Muscle of arm (tissue), 14 donors: ENCODE results near the gene RPH3AL. TPM values are rescaled to one million over a fixed set of nuclear protein-coding genes. Genes with fewer than 3 reads are reported as not detected.
A peak's percentile ranks its signal among the peaks of the same experiment; 100 is the strongest.

Source experiments
- DNase-seq: peaks from one replicate; pipeline ENCODE4 v3.0.0-alpha.2; 2013
- long read RNA-seq, 11 donors: transcript quantifications; one replicate each; lab custom pipeline, GENCODE V29; 2026
- polyA plus RNA-seq, 12 donors: library from polyadenylated mRNA; unstranded; fragments of 120-200 nt; gene quantifications; one replicate each; pipeline ENCODE4 v1.2.1, GENCODE V29; 2013; ENCODE audit not compliant: insufficient read length in 12 of 12

RPH3AL gene
- 10 to 100 TPM in 1 of 12 donors, 1 to 10 TPM in 10, not detected in 1; 2.5 to 16.6 (median 4.4) TPM for polyA plus RNA-seq
- long read RNA-seq, donor 1, result 0 reads
- long read RNA-seq, donor 2, result 0 reads
- long read RNA-seq, donor 3, result 0 reads
- long read RNA-seq, donor 4, result 0 reads
- long read RNA-seq, donor 5, result 0 reads
- long read RNA-seq, donor 6, result 0 reads
- long read RNA-seq, donor 7, partial matches to known transcripts, result 0 of 1 reads
- long read RNA-seq, donor 7, other reads (novel, unspliced or antisense), result 0 of 1 reads
- long read RNA-seq, donor 8, result 0 reads
- long read RNA-seq, donor 9, result 0 reads
- long read RNA-seq, donor 10, partial matches to known transcripts, result 0 of 1 reads
- long read RNA-seq, donor 10, other reads (novel, unspliced or antisense), result 0 of 1 reads
- long read RNA-seq, donor 11, result 0 reads

- DNase-seq, result no peak
Observed at GRCh38 chr17:352421-353212, at the start of gene RPH3AL. TSS of gene RPH3AL (minus strand) at chr17:352807. CDS start at chr17:327543, 25,264 bp downstream.

- DNase-seq, result no peak
Observed at GRCh38 chr17:400257-400656, 47.6 kb upstream of the RPH3AL start.

GRCh38 chr17:396788-397187 lies 44.2 kb upstream of the RPH3AL start:
- no peak for DNase-seq

DNA sequence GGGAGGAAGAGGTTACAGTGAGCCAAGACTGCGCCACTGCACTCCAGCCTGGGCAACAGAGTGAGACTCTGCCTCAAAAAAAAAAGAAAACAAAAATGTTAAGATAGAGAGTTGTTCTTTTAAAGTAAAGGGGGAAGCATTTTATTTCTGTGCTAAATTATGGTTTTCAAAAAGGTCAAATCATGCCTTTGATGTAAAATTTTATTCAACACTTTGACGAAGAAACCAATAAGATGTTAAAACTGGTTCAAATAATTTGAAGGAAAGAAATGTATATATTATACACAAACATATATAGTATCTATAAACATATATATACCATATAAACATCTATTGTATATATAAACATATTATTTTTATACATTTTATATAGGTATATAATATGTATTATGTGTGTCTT lies 43.4 kb upstream of the RPH3AL start:
- no peak for DNase-seq

DNA sequence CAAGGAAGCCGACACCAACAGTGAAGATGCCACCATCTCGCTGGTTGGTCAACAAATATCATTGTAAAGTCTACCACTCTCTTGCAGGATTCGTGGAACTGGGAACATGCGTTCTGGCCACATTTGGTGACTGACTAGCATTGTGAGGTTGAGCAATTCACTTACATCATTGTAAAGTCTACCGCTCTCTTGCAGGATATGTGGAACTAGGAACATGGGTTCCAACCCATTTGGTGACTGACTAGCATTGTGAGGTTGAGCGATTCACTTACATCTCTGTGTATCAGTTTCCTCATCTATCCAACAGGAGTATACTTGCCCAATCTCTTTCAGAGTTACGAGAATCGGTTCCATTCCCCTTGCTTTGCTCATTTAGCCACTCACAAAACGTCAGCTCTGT lies 42.6 kb upstream of the RPH3AL start:
- DNase-seq, result no peak

DNA sequence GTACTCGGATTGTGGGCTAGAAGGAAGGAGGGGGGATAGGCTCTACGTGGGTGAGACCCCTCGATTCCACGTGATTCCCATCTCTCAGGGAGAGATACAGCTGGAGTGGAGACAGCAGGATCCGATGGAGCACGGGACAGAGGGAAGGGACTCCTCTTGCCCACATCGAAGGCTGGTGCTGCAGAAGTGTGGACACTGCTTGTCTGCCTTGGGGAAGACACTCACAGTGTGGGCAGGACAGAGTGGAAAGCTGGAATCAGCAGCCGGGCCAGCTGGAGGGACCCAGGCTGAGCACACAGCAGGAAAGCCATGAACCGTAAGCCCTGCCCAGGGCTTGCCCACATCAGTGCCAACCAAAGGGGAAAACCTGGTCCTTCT lies 42.1 kb upstream of the RPH3AL start:
- DNase-seq, result no peak

DNA sequence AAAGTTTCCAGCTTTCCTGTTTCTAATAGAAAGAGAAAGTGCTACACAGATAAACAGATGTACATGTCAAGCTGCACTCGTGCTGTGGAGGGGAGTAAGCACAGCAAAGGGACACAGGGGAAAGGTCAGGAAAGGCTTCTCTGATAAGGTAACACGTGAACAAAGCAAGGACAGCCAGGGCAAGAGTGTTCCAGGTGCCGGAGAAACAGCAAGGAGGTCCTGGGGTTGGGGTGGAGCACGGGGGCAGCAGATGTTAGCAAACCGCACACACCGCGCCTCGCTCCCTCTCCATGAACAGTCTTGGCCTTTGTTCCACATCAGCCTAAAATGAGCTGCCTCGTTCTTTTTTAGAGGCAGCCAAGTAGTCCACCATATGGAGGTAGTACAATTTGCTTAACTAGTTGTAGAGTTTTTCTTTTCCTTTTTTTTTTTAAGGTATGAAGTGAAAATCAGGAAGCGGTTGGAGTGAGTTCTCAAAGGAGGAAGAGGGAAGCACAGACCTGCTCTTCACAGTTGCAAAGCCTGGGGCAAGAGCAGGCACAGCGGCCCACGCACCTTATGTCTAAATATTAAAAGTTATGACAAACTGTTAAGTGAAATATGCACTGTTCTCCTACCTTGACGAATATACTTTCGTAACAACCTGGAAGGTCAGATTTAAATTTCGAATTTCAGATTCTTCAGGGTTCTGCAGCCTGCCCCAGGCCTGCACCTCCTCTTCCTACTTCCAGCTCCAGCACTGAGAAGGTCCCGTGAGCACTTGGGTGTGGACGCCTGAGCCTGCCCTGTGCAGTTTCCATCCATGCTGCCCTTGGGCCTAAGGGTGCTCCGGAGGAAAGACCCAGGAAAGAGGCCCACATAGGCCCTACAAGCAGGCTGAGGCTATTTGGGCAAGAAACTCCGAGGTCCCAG lies 41.5 kb upstream of the RPH3AL start:
- DNase-seq, result no peak

- no peak for DNase-seq
Observed at GRCh38 chr17:391850-392249, 39.2 kb upstream of the RPH3AL start.

GRCh38 chr17:390025-390424 lies 37.4 kb upstream of the RPH3AL start:
- no peak for DNase-seq

DNA sequence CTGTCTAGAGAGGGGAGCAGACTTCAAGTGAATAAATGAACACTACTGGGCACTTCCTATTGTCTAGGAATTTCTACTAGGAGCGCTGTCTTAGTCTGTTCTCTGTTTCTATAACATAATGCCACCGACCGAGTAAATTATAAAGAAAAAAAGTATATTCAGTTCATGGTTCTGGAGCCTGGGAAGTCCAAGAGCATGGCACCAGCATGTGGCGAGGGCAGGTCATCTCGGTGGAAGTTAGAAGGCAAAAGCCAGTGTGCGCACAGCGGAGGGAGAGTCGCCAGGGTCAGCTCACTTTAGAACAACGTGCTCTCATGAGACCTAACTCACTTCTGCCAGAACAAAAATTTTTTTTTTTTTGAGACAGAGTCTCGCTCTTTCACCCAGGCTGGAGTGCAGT lies 35.5 kb upstream of the RPH3AL start:
- no peak for DNase-seq

DNA sequence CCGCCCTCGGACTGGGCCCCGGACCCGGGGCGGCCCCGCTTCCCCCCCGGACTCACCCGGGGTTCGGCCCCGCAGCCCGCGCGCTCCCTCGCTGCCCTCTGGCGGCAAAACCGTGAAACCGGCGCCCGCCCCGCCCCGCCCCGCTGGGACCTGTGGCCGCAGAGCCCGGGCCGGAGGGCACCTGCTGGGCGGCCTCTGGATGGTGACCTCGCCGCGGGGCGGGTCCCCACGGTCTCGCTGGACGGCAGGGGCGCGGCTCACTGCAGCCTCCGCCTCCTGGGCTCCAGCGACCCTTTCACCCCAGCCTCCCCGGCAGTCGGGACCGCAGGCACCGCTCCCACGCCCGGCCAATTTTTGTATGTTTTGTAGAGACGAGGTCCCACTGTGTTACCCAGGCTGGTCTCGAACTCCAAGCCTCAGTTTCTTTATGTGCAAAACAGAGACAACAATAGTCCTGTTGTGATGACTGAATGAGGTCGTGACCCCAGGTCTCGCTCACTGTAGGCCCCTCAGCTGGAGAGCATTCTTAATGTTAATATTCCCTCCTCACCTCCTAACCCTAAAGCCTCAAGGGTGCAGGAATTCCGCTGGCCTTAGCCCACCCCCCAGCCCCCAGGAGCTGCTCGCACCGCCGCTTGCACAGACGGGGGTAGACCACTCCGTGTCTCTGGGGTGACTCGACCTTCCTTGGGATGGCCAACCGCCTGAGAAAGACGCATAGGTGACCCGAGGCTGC lies 33.7 kb upstream of the RPH3AL start:
- DNase-seq, result peak; percentile 54

- no peak for DNase-seq
Observed at GRCh38 chr17:385836-386140, 33.2 kb upstream of the RPH3AL start.

DNA sequence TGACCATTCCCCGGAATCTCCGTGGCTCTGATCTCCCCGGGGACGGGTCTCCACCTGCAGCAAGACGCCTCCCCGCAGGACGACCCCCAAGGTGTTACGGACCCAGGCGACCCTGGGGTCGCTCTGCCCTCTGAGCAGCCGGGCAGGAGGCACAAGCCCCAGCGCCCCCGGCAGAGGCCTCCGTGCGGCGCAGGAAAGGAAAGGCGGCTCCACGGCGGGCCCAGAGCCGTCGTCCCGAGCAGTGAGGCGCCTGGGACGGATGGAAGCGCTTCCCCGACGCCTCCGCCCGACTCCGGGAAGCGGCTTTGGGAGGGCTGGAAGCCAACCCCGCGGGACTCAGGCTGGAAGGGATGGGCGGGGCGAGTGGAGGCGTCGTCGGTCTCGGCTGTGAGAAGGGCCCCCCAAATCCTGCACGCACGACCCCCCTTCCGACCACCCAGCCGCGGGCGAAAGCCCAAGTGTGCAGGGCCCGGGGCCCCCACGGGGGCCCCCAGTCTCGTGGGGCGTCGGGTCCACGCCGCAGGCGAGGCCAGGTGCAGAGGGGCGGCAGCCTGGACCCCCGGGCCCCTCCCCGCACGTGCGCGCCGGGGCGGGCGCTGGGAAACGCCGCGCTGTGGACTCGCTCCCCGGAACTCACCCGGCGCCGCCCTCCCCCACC lies 32.7 kb upstream of the RPH3AL start:
- DNase-seq, result peak; percentile 75

GRCh38 chr17:384622-385177 lies 32.1 kb upstream of the RPH3AL start:
- no peak for DNase-seq

DNA sequence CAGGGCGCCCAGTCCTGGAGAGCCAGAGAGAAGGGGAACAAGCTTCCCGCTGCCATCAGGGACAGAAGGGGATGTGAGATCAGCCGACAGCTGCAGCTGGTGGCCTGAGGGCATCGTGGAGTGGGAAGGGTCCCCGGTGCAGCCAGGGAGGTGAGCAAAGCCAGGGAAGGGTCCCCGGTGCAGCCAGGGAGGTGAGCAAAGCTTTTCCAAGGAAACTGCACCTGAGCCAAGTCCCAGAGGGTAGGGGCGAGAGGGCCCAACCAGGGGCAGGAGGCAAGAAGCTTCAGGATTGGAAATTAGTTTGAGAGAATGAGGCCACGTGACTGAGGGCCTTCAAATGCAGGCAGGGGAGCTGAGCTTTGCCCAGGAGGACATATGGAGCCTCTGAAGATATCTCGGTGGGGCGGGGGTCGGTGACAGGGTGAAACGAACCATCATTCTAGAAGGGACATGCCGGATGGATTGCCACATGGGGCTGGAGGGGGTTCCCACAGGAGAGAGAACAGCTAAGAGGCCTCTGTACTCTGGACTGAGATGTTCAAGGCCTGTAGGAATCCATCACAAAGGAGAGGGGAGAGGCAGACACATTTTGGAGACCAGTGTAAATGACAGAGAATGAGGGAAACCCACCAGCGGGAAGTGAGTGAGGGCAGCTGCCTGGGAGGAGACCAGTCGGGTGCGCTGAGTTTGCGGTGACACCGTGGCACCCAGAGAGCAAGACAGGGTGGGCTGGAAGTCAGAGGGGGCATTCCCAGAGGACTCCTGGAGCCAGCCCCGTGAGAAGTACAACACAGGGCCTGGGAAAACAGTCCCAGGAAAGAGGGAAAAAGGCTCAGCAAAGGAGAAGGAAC lies 31.4 kb upstream of the RPH3AL start:
- no peak for DNase-seq

- peak; percentile 87 for DNase-seq
Observed at GRCh38 chr17:382644-383533, 30.3 kb upstream of the RPH3AL start.

GRCh38 chr17:381941-382643 lies 29.5 kb upstream of the RPH3AL start:
- no peak for DNase-seq

DNA sequence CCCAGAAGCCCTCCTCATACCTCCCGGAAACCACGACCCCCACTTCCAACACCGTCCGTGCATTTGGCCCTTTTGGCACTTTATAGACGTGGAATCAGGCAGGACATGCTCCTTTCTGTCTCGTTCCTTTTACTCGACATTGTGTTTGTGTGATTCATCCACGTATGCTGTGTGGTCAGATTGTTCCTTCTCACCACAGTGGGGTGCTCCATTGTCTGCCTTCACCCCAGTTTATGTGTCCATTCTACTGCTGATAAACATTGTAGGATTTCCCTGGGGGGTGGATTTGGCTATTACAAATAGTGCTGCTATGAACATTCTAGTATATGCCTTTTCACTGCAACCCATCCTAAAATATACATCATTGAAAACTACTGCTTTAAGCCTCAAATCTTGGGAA lies 28.9 kb upstream of the RPH3AL start:
- DNase-seq, result no peak
